ENCODE results near the gene DEFB129.
"Not testable (repeated sequence)": the region's sequence is repeated elsewhere in the genome, so short reads cannot be mapped to it uniquely, and the experiment has no call there.

The DEFB129 gene

GRCh38 chr20:219290-220115, 7.6 kb upstream of the DEFB129 start:
- DNase-seq = peak; percentile 26
- Histone ChIP-seq H2AK5ac (ENCODE audit: low read length, severe bottlenecking) (no peak overlapping the region), H2BK15ac (ENCODE audit: low read depth, poor library complexity, severe bottlenecking) (no peak overlapping the region), H3K9me3 (ENCODE audit: control insufficient read depth, low read length) (no peaks in the 10 kb centered on the region), H3K9ac (ENCODE audit: low read length) (no peak overlapping the region), H3K23ac (ENCODE audit: low read length in 2 of 2) (no peak overlapping the region), H4K91ac (ENCODE audit: low read length) (no peak overlapping the region), H3K27me3 (ENCODE audit: control insufficient read depth in 1 of 2, insufficient read depth in 1 of 2, low read length in 2 of 2) (peaks cover 6 to 49% of the 10 kb centered on the region in 2 experiments), H3K79me1 (replicated peaks; ENCODE audit: low read length, poor library complexity, severe bottlenecking) (no peaks in the 10 kb centered on the region), H3K14ac (ENCODE audit: low read length in 2 of 2) (no peak overlapping the region), H3K4ac (ENCODE audit: low read depth in 1 of 2, low read length in 2 of 2) (no peak overlapping the region), H2AFZ (ENCODE audit: low read depth, low read length) (no peak overlapping the region), H4K8ac (ENCODE audit: low read length) (no peak overlapping the region), H3K4me3 (ENCODE audit: insufficient read depth in 1 of 2, low read depth in 1 of 2, low read length in 2 of 2) (no peak overlapping the region), H2BK5ac (ENCODE audit: low read depth, low read length, poor library complexity, severe bottlenecking) (no peak overlapping the region), H3K18ac (ENCODE audit: low read depth in 1 of 2, low read length in 2 of 2) (no peak overlapping the region), H3K4me1 (ENCODE audit: control insufficient read depth, insufficient read depth, low read depth, low read length) (no peaks in the 10 kb centered on the region), H3K36me3 (ENCODE audit: control insufficient read depth in 1 of 2, insufficient read depth in 2 of 2, low read depth in 1 of 2, low read length in 2 of 2) (no peaks in the 10 kb centered on the region), H2BK120ac (ENCODE audit: low read depth, low read length) (no peak overlapping the region), H3K4me2 (ENCODE audit: low read length, poor library complexity, severe bottlenecking) (no peak overlapping the region), H2BK12ac (ENCODE audit: low read length in 2 of 2) (no peak overlapping the region), H3K27ac (ENCODE audit: low read length, poor library complexity, severe bottlenecking) (no peak overlapping the region)
- 39% methylated on average over 1 of the region's 1 CpG for WGBS

GRCh38 chr20:221258-221830, 5.7 kb upstream of the DEFB129 start:
- no peaks in the 10 kb centered on the region for H3K4me1 ChIP-seq (ENCODE audit: control insufficient read depth, insufficient read depth, low read depth, low read length)
- no peak overlapping the region for H3K4ac ChIP-seq (ENCODE audit: low read depth in 1 of 2, low read length in 2 of 2)
- no peak overlapping the region for H2BK15ac ChIP-seq (ENCODE audit: low read depth, poor library complexity, severe bottlenecking)

GRCh38 chr20:225879-226278, 1.2 kb upstream of the DEFB129 start:
- H3K9me3 ChIP-seq (ENCODE audit: control insufficient read depth, low read length); H3K9ac ChIP-seq (ENCODE audit: low read length); H2AK5ac ChIP-seq (ENCODE audit: low read length, severe bottlenecking); DNase-seq; H3K23ac ChIP-seq (ENCODE audit: low read length in 2 of 2); H3K4me2 ChIP-seq (ENCODE audit: low read length, poor library complexity, severe bottlenecking); H3K4me1 ChIP-seq (ENCODE audit: control insufficient read depth, insufficient read depth, low read depth, low read length); H3K36me3 ChIP-seq (ENCODE audit: control insufficient read depth in 1 of 2, insufficient read depth in 2 of 2, low read depth in 1 of 2, low read length in 2 of 2); H2BK5ac ChIP-seq (ENCODE audit: low read depth, low read length, poor library complexity, severe bottlenecking); H2BK15ac ChIP-seq (ENCODE audit: low read depth, poor library complexity, severe bottlenecking); H3K18ac ChIP-seq (ENCODE audit: low read depth in 1 of 2, low read length in 2 of 2); H2BK12ac ChIP-seq (ENCODE audit: low read length in 2 of 2); H3K79me1 ChIP-seq (replicated peaks; ENCODE audit: low read length, poor library complexity, severe bottlenecking); H3K4me3 ChIP-seq (ENCODE audit: insufficient read depth in 1 of 2, low read depth in 1 of 2, low read length in 2 of 2); H3K4ac ChIP-seq (ENCODE audit: low read depth in 1 of 2, low read length in 2 of 2); H2BK120ac ChIP-seq (ENCODE audit: low read depth, low read length); H4K91ac ChIP-seq (ENCODE audit: low read length); H3K27ac ChIP-seq (ENCODE audit: low read length, poor library complexity, severe bottlenecking); H4K8ac ChIP-seq (ENCODE audit: low read length); H2AFZ ChIP-seq (ENCODE audit: low read depth, low read length); H3K14ac ChIP-seq (ENCODE audit: low read length in 2 of 2): not testable (repeated sequence)
- 95% methylated on average over 2 of the region's 3 CpGs for WGBS
- H3K27me3 ChIP-seq (ENCODE audit: control insufficient read depth in 1 of 2, insufficient read depth in 1 of 2, low read length in 2 of 2) = peaks cover 10 to 43% of the 10 kb centered on the region in 2 experiments

More at GRCh38 chr20:221258-221830, 5.7 kb upstream of the DEFB129 start:
- Histone ChIP-seq H4K8ac (ENCODE audit: low read length) (no peak overlapping the region), H3K9me3 (ENCODE audit: control insufficient read depth, low read length) (no peaks in the 10 kb centered on the region), H3K23ac (ENCODE audit: low read length in 2 of 2) (no peak overlapping the region), H2AFZ (ENCODE audit: low read depth, low read length) (no peak overlapping the region), H3K79me1 (replicated peaks; ENCODE audit: low read length, poor library complexity, severe bottlenecking) (no peaks in the 10 kb centered on the region), H3K27me3 (ENCODE audit: control insufficient read depth in 1 of 2, insufficient read depth in 1 of 2, low read length in 2 of 2) (peaks cover 6 to 53% of the 10 kb centered on the region in 2 experiments), H2AK5ac (ENCODE audit: low read length, severe bottlenecking) (no peak overlapping the region), H3K9ac (ENCODE audit: low read length) (no peak overlapping the region), H3K14ac (ENCODE audit: low read length in 2 of 2) (no peak overlapping the region), H3K4me3 (ENCODE audit: insufficient read depth in 1 of 2, low read depth in 1 of 2, low read length in 2 of 2) (no peak overlapping the region), H3K18ac (ENCODE audit: low read depth in 1 of 2, low read length in 2 of 2) (no peak overlapping the region), H3K4me2 (ENCODE audit: low read length, poor library complexity, severe bottlenecking) (no peak overlapping the region), H2BK5ac (ENCODE audit: low read depth, low read length, poor library complexity, severe bottlenecking) (no peak overlapping the region), H2BK12ac (ENCODE audit: low read length in 2 of 2) (no peak overlapping the region), H3K36me3 (ENCODE audit: control insufficient read depth in 1 of 2, insufficient read depth in 2 of 2, low read depth in 1 of 2, low read length in 2 of 2) (no peaks in the 10 kb centered on the region), H4K91ac (ENCODE audit: low read length) (no peak overlapping the region), H3K27ac (ENCODE audit: low read length, poor library complexity, severe bottlenecking) (no peak overlapping the region), H2BK120ac (ENCODE audit: low read depth, low read length) (no peak overlapping the region)
- DNase-seq = no peak
- no CpG with 5 or more reads among the region's 1 CpG for WGBS

GRCh38 chr20:227439-228105, 514 bp downstream of the DEFB129 start:
- H3K27me3 ChIP-seq (ENCODE audit: control insufficient read depth in 1 of 2, insufficient read depth in 1 of 2, low read length in 2 of 2) = peaks cover 10 to 33% of the 10 kb centered on the region in 2 experiments
- no peaks in the 10 kb centered on the region for H3K79me1 ChIP-seq (replicated peaks; ENCODE audit: low read length, poor library complexity, severe bottlenecking)
- no peak overlapping the region for H3K9ac ChIP-seq (ENCODE audit: low read length)
- H3K27ac ChIP-seq (ENCODE audit: low read length, poor library complexity, severe bottlenecking) = no peak overlapping the region
- WGBS = 71% methylated on average over 3 of the region's 3 CpGs
- no peaks in the 10 kb centered on the region for H3K9me3 ChIP-seq (ENCODE audit: control insufficient read depth, low read length)
- H2BK120ac ChIP-seq (ENCODE audit: low read depth, low read length) = no peak overlapping the region
- no peaks in the 10 kb centered on the region for H3K36me3 ChIP-seq (ENCODE audit: control insufficient read depth in 1 of 2, insufficient read depth in 2 of 2, low read depth in 1 of 2, low read length in 2 of 2)
- no peak overlapping the region for H3K4me3 ChIP-seq (ENCODE audit: insufficient read depth in 1 of 2, low read depth in 1 of 2, low read length in 2 of 2)
- no peak overlapping the region for H2AFZ ChIP-seq (ENCODE audit: low read depth, low read length)
- H3K4me2 ChIP-seq (ENCODE audit: low read length, poor library complexity, severe bottlenecking) = no peak overlapping the region
- no peak overlapping the region for H2BK12ac ChIP-seq (ENCODE audit: low read length in 2 of 2)
- H2AK5ac ChIP-seq (ENCODE audit: low read length, severe bottlenecking) = no peak overlapping the region
- H4K8ac ChIP-seq (ENCODE audit: low read length) = no peak overlapping the region
- H3K14ac ChIP-seq (ENCODE audit: low read length in 2 of 2) = no peak overlapping the region
- no peak for DNase-seq
- no peak overlapping the region for H3K18ac ChIP-seq (ENCODE audit: low read depth in 1 of 2, low read length in 2 of 2)
- no peak overlapping the region for H3K4ac ChIP-seq (ENCODE audit: low read depth in 1 of 2, low read length in 2 of 2)
- no peak overlapping the region for H3K23ac ChIP-seq (ENCODE audit: low read length in 2 of 2)
- no peak overlapping the region for H2BK15ac ChIP-seq (ENCODE audit: low read depth, poor library complexity, severe bottlenecking)
- no peak overlapping the region for H2BK5ac ChIP-seq (ENCODE audit: low read depth, low read length, poor library complexity, severe bottlenecking)
- no peak overlapping the region for H4K91ac ChIP-seq (ENCODE audit: low read length)
- H3K4me1 ChIP-seq (ENCODE audit: control insufficient read depth, insufficient read depth, low read depth, low read length) = no peaks in the 10 kb centered on the region

Measured in mesenchymal stem cell (in vitro differentiated cells and primary cell).